Measurements from ENCODE around the gene IL36A. TPM values are rescaled to one million over a fixed set of nuclear protein-coding genes. Genes with fewer than 3 reads are reported as not detected.

Gene IL36A
- total and polyA plus RNA-seq, 2 donors from 2014 or later, result not detected

- Histone ChIP-seq H3K4me1 (ENCODE audit: control insufficient read depth in 2 of 3, insufficient read depth in 2 of 3, low read depth in 1 of 3, low read length in 3 of 3) (no peaks in the 10 kb centered on the region), H3K27me3 (ENCODE audit: control insufficient read depth, insufficient read depth, low read length) (no peaks in the 10 kb centered on the region), H3K9me3 (ENCODE audit: control insufficient read depth in 2 of 3, insufficient read depth in 1 of 3, low read length in 3 of 3) (peaks cover 0 to 23% (median 0%) of the 10 kb centered on the region in 3 donors), H3K9ac (ENCODE audit: low read length in 3 of 3) (no peak overlapping the region), H3K27ac (ENCODE audit: low read depth in 2 of 2, low read length in 2 of 2) (no peak overlapping the region), H3K36me3 (ENCODE audit: control insufficient read depth in 2 of 3, insufficient read depth in 3 of 3, low read length in 3 of 3) (no peaks in the 10 kb centered on the region), H3K4me3 (ENCODE audit: low read length in 3 of 3) (no peak overlapping the region)
- DNase-seq (no peak), FAIRE-seq (no peak)
- intact Hi-C loops (cut with DNase I), result no loop called here
- TF ChIP-seq CTCF (IDR thresholded peaks at IDR 0.05; ENCODE audit: borderline replicate concordance, extremely low read depth, insufficient read depth), result no peak
Measured at GRCh38 chr2:112996635-112997034, 8.6 kb upstream of the IL36A start.

DNA sequence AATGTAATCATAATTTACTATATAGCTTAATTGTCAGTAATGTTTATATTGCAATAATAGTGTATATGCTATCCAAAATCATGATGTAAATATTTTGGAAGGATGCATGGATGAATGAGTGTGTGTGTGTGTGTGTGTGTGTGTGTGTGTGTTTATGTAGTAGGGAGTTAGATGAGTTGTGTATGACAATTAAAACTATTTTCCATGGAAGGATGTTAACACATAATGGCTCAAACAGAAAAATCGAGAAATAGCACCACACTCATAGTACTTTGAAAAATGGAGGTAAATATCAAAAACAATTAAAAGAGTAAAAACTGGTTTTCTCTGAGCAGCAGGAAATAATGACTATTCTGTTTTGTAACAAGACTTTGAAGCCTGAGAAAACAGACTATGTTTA is 8.1 kb upstream of the IL36A start:
- Histone ChIP-seq H3K36me3 (ENCODE audit: control insufficient read depth in 2 of 3, insufficient read depth in 3 of 3, low read length in 3 of 3) (no peaks in the 10 kb centered on the region), H3K4me3 (ENCODE audit: low read length in 3 of 3) (no peak overlapping the region), H3K27me3 (ENCODE audit: control insufficient read depth, insufficient read depth, low read length) (no peaks in the 10 kb centered on the region), H3K4me1 (ENCODE audit: control insufficient read depth in 2 of 3, insufficient read depth in 2 of 3, low read depth in 1 of 3, low read length in 3 of 3) (no peaks in the 10 kb centered on the region), H3K27ac (ENCODE audit: low read depth in 2 of 2, low read length in 2 of 2) (no peak overlapping the region), H3K9me3 (ENCODE audit: control insufficient read depth in 2 of 3, insufficient read depth in 1 of 3, low read length in 3 of 3) (peaks cover 0 to 23% (median 0%) of the 10 kb centered on the region in 3 donors), H3K9ac (ENCODE audit: low read length in 3 of 3) (no peak overlapping the region)
- intact Hi-C loops (cut with DNase I), result no loop called here
- TF ChIP-seq CTCF (IDR thresholded peaks at IDR 0.05; ENCODE audit: borderline replicate concordance, extremely low read depth, insufficient read depth), result no peak
- no peak for DNase-seq
- no peak for FAIRE-seq

DNA sequence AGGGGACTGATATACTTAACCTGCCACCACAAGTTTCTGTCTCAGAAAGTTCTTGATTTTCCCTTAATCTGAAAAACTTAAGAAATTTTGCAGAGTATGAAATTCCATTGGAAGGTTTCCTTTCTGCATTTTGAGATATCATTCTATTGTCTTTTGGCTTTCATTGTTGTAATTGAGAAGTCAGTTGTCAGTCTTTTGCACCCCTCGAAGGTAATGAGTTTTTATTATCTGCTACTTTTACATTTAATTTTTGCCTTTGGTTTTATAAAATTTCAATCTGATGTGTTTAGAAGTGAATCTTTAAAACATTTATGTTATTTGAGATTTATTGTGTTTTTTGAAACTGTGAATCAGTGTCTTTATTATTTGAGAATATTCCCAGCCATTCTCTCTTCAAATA is 4.8 kb upstream of the IL36A start:
- intact Hi-C loops (cut with DNase I), result no loop called here

More for the DNA sequence above, 4.8 kb upstream of the IL36A start:
- DNase-seq (no peak), FAIRE-seq (no peak)
- Histone ChIP-seq H3K36me3 (ENCODE audit: control insufficient read depth in 2 of 3, insufficient read depth in 3 of 3, low read length in 3 of 3) (no peaks in the 10 kb centered on the region), H3K9me3 (ENCODE audit: control insufficient read depth in 2 of 3, insufficient read depth in 1 of 3, low read length in 3 of 3) (peaks cover 0 to 15% (median 0%) of the 10 kb centered on the region in 3 donors), H3K9ac (ENCODE audit: low read length in 3 of 3) (no peak overlapping the region), H3K27ac (ENCODE audit: low read depth in 2 of 2, low read length in 2 of 2) (no peak overlapping the region), H3K4me3 (ENCODE audit: low read length in 3 of 3) (no peak overlapping the region), H3K27me3 (ENCODE audit: control insufficient read depth, insufficient read depth, low read length) (no peaks in the 10 kb centered on the region), H3K4me1 (ENCODE audit: control insufficient read depth in 2 of 3, insufficient read depth in 2 of 3, low read depth in 1 of 3, low read length in 3 of 3) (no peaks in the 10 kb centered on the region)
- no peak for TF ChIP-seq CTCF (IDR thresholded peaks at IDR 0.05; ENCODE audit: borderline replicate concordance, extremely low read depth, insufficient read depth)
